SK-N-SH treated with all-trans-retinoic acid at 6 μM for 48 hours (cell line): Measurements from ENCODE around the gene TRIM72.

Experiments
- ARNTL ChIP-seq: fragments of 450-650 bp; formaldehyde crosslinking; IDR thresholded peaks from 2 replicates; pipeline ENCODE4 v1.5.0; 2020; ENCODE audit warnings: low read depth, mild to moderate bottlenecking, moderate library complexity, borderline replicate concordance
- TCF4 ChIP-seq: fragments of 250-450 bp; sonication (Bioruptor Pico); IDR thresholded peaks from 2 replicates; pipeline ENCODE4 v1.8.0; 2021; ENCODE audit warnings: mild to moderate bottlenecking, moderate library complexity, borderline replicate concordance
- ZFP30 ChIP-seq: fragments of 450-650 bp; formaldehyde crosslinking; IDR thresholded peaks from 2 replicates; pipeline ENCODE4 v1.5.0; 2022; ENCODE audit warnings: mild to moderate bottlenecking, moderate library complexity

- no peak for TF ChIP-seq ARNTL
- no peak for TF ChIP-seq ZFP30 (CRISPR knock-in tag)
- TF ChIP-seq TCF4, result no peak
Observed at GRCh38 chr16:31181102-31181830, 32.7 kb upstream of the TRIM72 start.
